Neuronal stem cell (in vitro differentiated cells): ENCODE results near the gene SLC30A2.

Experiments
- DNase-seq: peaks from one replicate; pipeline ENCODE4 v3.0.0-alpha.2; 2013; ENCODE audit warnings: low spot score
- H2AFZ ChIP-seq: one replicate; pipeline ENCODE4 v1.6.1; 2013; ENCODE audit warnings: mild to moderate bottlenecking, low read length, inconsistent platforms
- H2AK5ac ChIP-seq: 2 replicates; pipeline ENCODE4 v1.6.1; 2013; ENCODE audit warnings: low read depth, mild to moderate bottlenecking, inconsistent platforms, low read length, moderate library complexity, mixed read lengths
- H2BK120ac ChIP-seq: 2 replicates; pipeline ENCODE4 v1.6.1; 2013; ENCODE audit warnings: low read depth, mild to moderate bottlenecking, inconsistent platforms, low read length, moderate library complexity, mixed read lengths
- H2BK12ac ChIP-seq: one replicate; pipeline ENCODE4 v1.6.1; 2013; ENCODE audit warnings: low read length, inconsistent platforms
- H2BK15ac ChIP-seq: 2 replicates; pipeline ENCODE4 v1.6.1; 2013; ENCODE audit warnings: mild to moderate bottlenecking, low read length, inconsistent platforms, mixed read lengths
- H2BK5ac ChIP-seq: one replicate; pipeline ENCODE4 v1.6.1; 2013; ENCODE audit warnings: inconsistent platforms, mild to moderate bottlenecking, low read length, moderate library complexity
- H3K14ac ChIP-seq: one replicate; pipeline ENCODE4 v1.6.1; 2013; ENCODE audit warnings: low read length, inconsistent platforms
- H3K18ac ChIP-seq: 2 replicates; pipeline ENCODE4 v1.6.1; 2013; ENCODE audit warnings: low read length, inconsistent platforms
- H3K23ac ChIP-seq: 2 replicates; pipeline ENCODE4 v1.6.1; 2013; ENCODE audit warnings: low read depth, mild to moderate bottlenecking, mixed read lengths, low read length, inconsistent platforms; ENCODE audit not compliant: poor library complexity
- H3K27ac ChIP-seq: replicated peaks from 3 replicates; pipeline ENCODE4 v1.5.1; 2013; ENCODE audit warnings: low read length, inconsistent platforms
- H3K27me3 ChIP-seq, 3 experiments: 2 replicates each; pipeline ENCODE4 v1.6.1; 2013; ENCODE audit warnings: low read length in 3 of 3, mild to moderate bottlenecking in 2 of 3, inconsistent platforms in 1 of 3, low read depth in 1 of 3, mixed read lengths in 1 of 3, moderate library complexity in 1 of 3; ENCODE audit not compliant: control insufficient read depth in 3 of 3, insufficient read depth in 3 of 3
- H3K36me3 ChIP-seq, 2 donors: replicated peaks in 1 of 2; 2 replicates each; pipeline ENCODE4 v1.6.1; 2013; ENCODE audit warnings: low read length in 2 of 2; ENCODE audit not compliant: control insufficient read depth in 2 of 2, insufficient read depth in 2 of 2
- H3K4ac ChIP-seq: 2 replicates; pipeline ENCODE4 v1.6.1; 2013; ENCODE audit warnings: inconsistent platforms, mild to moderate bottlenecking, low read length, moderate library complexity
- H3K4me1 ChIP-seq, 2 donors: 1 replicate in 1 of 2; 2 replicates in 1 of 2; pipeline ENCODE4 v1.6.1; 2013; ENCODE audit warnings: low read length in 2 of 2, low read depth in 1 of 2; ENCODE audit not compliant: control insufficient read depth in 2 of 2, insufficient read depth in 1 of 2
- H3K4me2 ChIP-seq: one replicate; pipeline ENCODE4 v1.6.1; 2013; ENCODE audit warnings: mild to moderate bottlenecking, low read length, inconsistent platforms; ENCODE audit not compliant: insufficient read depth, poor library complexity, severe bottlenecking
- H3K4me3 ChIP-seq, 2 donors: 2 replicates each; pipeline ENCODE4 v1.5.1; 2013; ENCODE audit warnings: low read length in 2 of 2, mild to moderate bottlenecking in 2 of 2, inconsistent platforms in 1 of 2, moderate library complexity in 1 of 2
- H3K79me1 ChIP-seq: one replicate; pipeline ENCODE4 v1.6.1; 2013; ENCODE audit warnings: low read depth, mild to moderate bottlenecking, inconsistent platforms, low read length, moderate library complexity
- H3K9ac ChIP-seq: one replicate; pipeline ENCODE4 v1.6.1; 2013; ENCODE audit warnings: mild to moderate bottlenecking, low read depth, low read length, inconsistent platforms; ENCODE audit not compliant: poor library complexity
- H3K9me3 ChIP-seq, 2 donors: replicated peaks in 1 of 2; 2 replicates each; pipeline versions ENCODE3 to v1.6.1; 2013; ENCODE audit warnings: low read length in 2 of 2, mild to moderate bottlenecking in 2 of 2, inconsistent platforms in 1 of 2, low read depth in 1 of 2, mixed read lengths in 1 of 2, moderate library complexity in 1 of 2; ENCODE audit not compliant: control insufficient read depth in 2 of 2, insufficient read depth in 1 of 2
- H4K8ac ChIP-seq: one replicate; pipeline ENCODE4 v1.6.1; 2013; ENCODE audit warnings: low read depth, mild to moderate bottlenecking, inconsistent platforms, low read length, moderate library complexity
- H4K91ac ChIP-seq: one replicate; pipeline ENCODE4 v1.6.1; 2013; ENCODE audit warnings: low read length, low read depth, mild to moderate bottlenecking, inconsistent platforms; ENCODE audit not compliant: poor library complexity
- WGBS, 2 donors: extraction: QIAGEN DNeasy Blood & Tissue Kit; methylation state at CpG; one replicate each; pipeline ENCODE4 v1.1.7; 2013; ENCODE audit warnings: missing lambda C conversion rate in 2 of 2, mixed read lengths in 1 of 2; ENCODE audit not compliant: insufficient read length in 2 of 2, insufficient replicate concordance in 1 of 2; ENCODE audit errors: extremely low coverage in 2 of 2; 5-methylcytosine and 5-hydroxymethylcytosine counted together

SLC30A2 gene

GRCh38 chr1:26069941-26070295 is 24.0 kb upstream of the SLC30A2 start:
- Histone ChIP-seq H3K27me3 (peaks cover 0 to 45% (median 0%) of the 10 kb centered on the region in 3 experiments), H4K8ac (no peak overlapping the region), H3K4me1 (no peaks in the 10 kb centered on the region), H3K23ac (no peak overlapping the region), H3K14ac (no peak overlapping the region), H3K18ac (no peak overlapping the region), H2BK12ac (no peak overlapping the region), H3K4me3 (no peak overlapping the region), H2BK5ac (no peak overlapping the region), H4K91ac (no peak overlapping the region), H3K36me3 (no peaks in the 10 kb centered on the region), H3K4me2 (no peak overlapping the region), H2BK120ac (no peak overlapping the region), H3K9ac (no peak overlapping the region), H2BK15ac (no peak overlapping the region), H2AK5ac (no peak overlapping the region), H3K9me3 (no peaks in the 10 kb centered on the region), H3K4ac (no peak overlapping the region), H2AFZ (no peak overlapping the region), H3K27ac (no peak overlapping the region), H3K79me1 (no peaks in the 10 kb centered on the region)
- no CpG with 5 or more reads among the region's 1 CpG for WGBS, 2 donors
- DNase-seq, result no peak

- Histone ChIP-seq H3K14ac (no peak within 1 kb of the TSS), H3K36me3 (no peaks in the 10 kb centered on the region), H3K27me3 (peaks cover 0 to 52% (median 0%) of the 10 kb centered on the region in 3 experiments), H2BK5ac (no peak within 1 kb of the TSS), H3K23ac (peak within 1 kb of the TSS; percentile 25), H3K79me1 (no peaks in the 10 kb centered on the region), H4K8ac (no peak within 1 kb of the TSS), H2AFZ (no peak within 1 kb of the TSS), H3K4me1 (no peaks in the 10 kb centered on the region), H2BK120ac (no peak within 1 kb of the TSS), H3K18ac (no peak within 1 kb of the TSS), H3K9me3 (no peaks in the 10 kb centered on the region), H4K91ac (no peak within 1 kb of the TSS), H2AK5ac (no peak within 1 kb of the TSS), H3K4ac (no peak within 1 kb of the TSS), H2BK15ac (no peak within 1 kb of the TSS), H2BK12ac (no peak within 1 kb of the TSS), H3K27ac (no peak within 1 kb of the TSS), H3K9ac (peak within 1 kb of the TSS; percentile 63), H3K4me3 (no peak within 1 kb of the TSS), H3K4me2 (no peak within 1 kb of the TSS)
- WGBS, 2 donors, result no CpG with 5 or more reads among the region's 9 CpGs
- no peak for DNase-seq
Measured at GRCh38 chr1:26067432-26067911, 21.6 kb upstream of the SLC30A2 start, which contains the start of gene TRIM63. TRIM63 (minus strand) TSS chr1:26067630; CDS start chr1:26067494, 136 bp downstream.

- H3K27me3 ChIP-seq, result peaks cover 0 to 50% (median 0%) of the 10 kb centered on the region in 3 experiments
- H3K23ac ChIP-seq, result peak overlapping the region; percentile 25
- H3K4ac ChIP-seq, result no peak overlapping the region
- no peak overlapping the region for H3K27ac ChIP-seq
- H3K4me3 ChIP-seq, result no peak overlapping the region
- no peak overlapping the region for H4K8ac ChIP-seq
- no peak overlapping the region for H2BK15ac ChIP-seq
- no peaks in the 10 kb centered on the region for H3K4me1 ChIP-seq
- H2BK5ac ChIP-seq, result no peak overlapping the region
- H2BK120ac ChIP-seq, result no peak overlapping the region
- no peaks in the 10 kb centered on the region for H3K36me3 ChIP-seq
- H2AK5ac ChIP-seq, result no peak overlapping the region
- H3K4me2 ChIP-seq, result no peak overlapping the region
- H2BK12ac ChIP-seq, result no peak overlapping the region
- H3K9ac ChIP-seq, result no peak overlapping the region
- H3K14ac ChIP-seq, result no peak overlapping the region
- WGBS, 2 donors, result no CpG with 5 or more reads among the region's 4 CpGs
- no peak overlapping the region for H2AFZ ChIP-seq
- no peak overlapping the region for H3K18ac ChIP-seq
- no peaks in the 10 kb centered on the region for H3K9me3 ChIP-seq
- no peaks in the 10 kb centered on the region for H3K79me1 ChIP-seq
- no peak for DNase-seq
- H4K91ac ChIP-seq, result no peak overlapping the region
Measured at GRCh38 chr1:26066857-26067256, 20.9 kb upstream of the SLC30A2 start.

- WGBS, 2 donors, result no CpG with 5 or more reads among the region's 15 CpGs
- Histone ChIP-seq H2AFZ (no peak overlapping the region), H3K9ac (peak overlapping the region; percentile 63), H3K27me3 (peaks cover 0 to 54% (median 0%) of the 10 kb centered on the region in 3 experiments), H3K4me1 (no peaks in the 10 kb centered on the region), H3K23ac (peak overlapping the region; percentile 16), H3K79me1 (no peaks in the 10 kb centered on the region), H3K4ac (no peak overlapping the region), H4K8ac (no peak overlapping the region), H2BK15ac (no peak overlapping the region), H4K91ac (no peak overlapping the region), H3K14ac (no peak overlapping the region), H3K9me3 (no peaks in the 10 kb centered on the region), H3K4me2 (no peak overlapping the region), H2AK5ac (peak overlapping the region; percentile 14), H3K36me3 (no peaks in the 10 kb centered on the region), H2BK12ac (no peak overlapping the region), H3K4me3 (no peak overlapping the region), H3K27ac (no peak overlapping the region), H2BK120ac (no peak overlapping the region), H2BK5ac (no peak overlapping the region), H3K18ac (no peak overlapping the region)
- no peak for DNase-seq
Measured at GRCh38 chr1:26066160-26066559, 20.2 kb upstream of the SLC30A2 start.
